A549 (cell line): Measurements from ENCODE around the gene METTL3. TPM values are rescaled to one million over a fixed set of nuclear protein-coding genes. Genes with fewer than 3 reads are reported as not detected.

ENCODE experiments used
- ATAC-seq, 2 experiments: fragments of 200-7000 bp in 1 of 2; fragments of >200 bp in 1 of 2; cut with Nextera tagmentation in 1 of 2; cut with Tn5 transposase in 1 of 2; 3 replicates each; pipeline versions ENCODE4 v1.8.0 to v1.9.1; 2018 to 2020; ENCODE audit warnings: mild to moderate bottlenecking in 1 of 2, moderate library complexity in 1 of 2
- CTCF ChIA-PET: fragments of 300-600 bp; sonication (Branson Sonifier 250); formaldehyde crosslinking; extraction: SDS; loops from one replicate; lab custom pipeline; 2021; ENCODE audit warnings: antibody characterized with exemption, inconsistent platforms; lab: Yijun Ruan, JAX
- POLR2A ChIA-PET: fragments of 350-600 bp; formaldehyde crosslinking; extraction: SDS; loops from one replicate; lab custom pipeline; 2021; ENCODE audit warnings: antibody characterized with exemption, inconsistent platforms; lab: Yijun Ruan, JAX
- DNase-seq, 2 experiments: peaks; one replicate each; pipeline versions ENCODE4 v3.0.0 to v3.0.0-alpha.2; 2011 to 2016; ENCODE audit warnings: low read depth in 1 of 2, low spot score in 1 of 2
- FAIRE-seq: peaks from 2 replicates; lab custom pipeline; 2011; peaks lifted over from hg19 to GRCh38; lab: Jason Lieb, UNC
- H3K27ac ChIP-seq, 2 experiments: fragments of >200 bp; sonication (Bioruptor Twin); formaldehyde crosslinking; 3 replicates each; pipeline ENCODE4 v1.5.1; 2016 to 2017
- H3K4me1 ChIP-seq: fragments of >200 bp; sonication (Bioruptor Twin); formaldehyde crosslinking; 3 replicates; pipeline ENCODE4 v1.6.1; 2016
- H3K4me2 ChIP-seq: fragments of >200 bp; sonication (Bioruptor Twin); formaldehyde crosslinking; 3 replicates; pipeline ENCODE4 v1.6.1; 2016
- H3K4me3 ChIP-seq: fragments of >200 bp; sonication (Bioruptor Twin); formaldehyde crosslinking; 3 replicates; pipeline ENCODE4 v1.5.1; 2016
- H3K9me3 ChIP-seq: fragments of >200 bp; sonication (Bioruptor Twin); formaldehyde crosslinking; 3 replicates; pipeline ENCODE4 v1.6.1; 2016
- ATOH8 ChIP-seq: fragments of 250-450 bp; sonication (Bioruptor Pico); IDR thresholded peaks from 2 replicates; pipeline ENCODE4 v1.5.0; 2020; ENCODE audit warnings: low read depth, mild to moderate bottlenecking, moderate library complexity
- BCL3 ChIP-seq: fragments of >200 bp; sonication (Bioruptor Twin); formaldehyde crosslinking; IDR thresholded peaks from 3 replicates; pipeline ENCODE4 v1.6.1; 2016
- CBX2 ChIP-seq: fragments of 200-600 bp; sonication (generic); IDR thresholded peaks from 2 replicates; pipeline ENCODE4 v1.6.1; 2016; ENCODE audit warnings: low read depth, mild to moderate bottlenecking, borderline replicate concordance
- CBX8 ChIP-seq: fragments of 200-600 bp; sonication (generic); IDR thresholded peaks from 2 replicates; pipeline ENCODE4 v1.6.1; 2016
- CEBPB ChIP-seq, 2 experiments: fragments of >200 bp in 1 of 2; sonication (Bioruptor Twin) in 1 of 2; formaldehyde crosslinking in 1 of 2; IDR thresholded peaks; 2 replicates each; pipeline ENCODE4 v1.6.1; 2012 to 2016
- CHD2 ChIP-seq: fragments of 150-350 bp; IDR thresholded peaks from 2 replicates; pipeline ENCODE4 v1.6.1; 2014; ENCODE audit warnings: low read length; ENCODE audit not compliant: partially characterized antibody
- CHD4 ChIP-seq: fragments of 200-600 bp; sonication (generic); IDR thresholded peaks from 2 replicates; pipeline ENCODE4 v1.6.1; 2016; ENCODE audit warnings: antibody characterized with exemption, mild to moderate bottlenecking, borderline replicate concordance
- E2F6 ChIP-seq: IDR thresholded peaks from 2 replicates; pipeline ENCODE4 v1.6.1; 2012; ENCODE audit warnings: low read depth, borderline replicate concordance
- EHMT2 ChIP-seq: fragments of 200-600 bp; sonication (generic); IDR thresholded peaks from 2 replicates; pipeline ENCODE4 v1.6.1; 2016; ENCODE audit warnings: antibody characterized with exemption, low read depth, mild to moderate bottlenecking, moderate library complexity
- ELK1 ChIP-seq: fragments of 150-350 bp; IDR thresholded peaks from 2 replicates; pipeline ENCODE4 v1.6.1; 2014; ENCODE audit warnings: low read depth, mild to moderate bottlenecking, low read length
- EP300 ChIP-seq, 2 experiments: fragments of >200 bp; sonication (Bioruptor Twin); formaldehyde crosslinking; IDR thresholded peaks; 2 replicates in 1 of 2; 3 replicates in 1 of 2; pipeline ENCODE4 v1.6.1; 2016 to 2017
- ESRRA ChIP-seq: fragments of 150-350 bp; IDR thresholded peaks from 2 replicates; pipeline ENCODE4 v1.6.1; 2014; ENCODE audit warnings: mild to moderate bottlenecking, low read length, borderline replicate concordance
- FOSB ChIP-seq: fragments of 250-450 bp; sonication (Bioruptor Pico); IDR thresholded peaks from 2 replicates; pipeline ENCODE4 v1.5.0; 2020; ENCODE audit warnings: mild to moderate bottlenecking, moderate library complexity
- HDAC2 ChIP-seq: fragments of 200-600 bp; sonication (generic); IDR thresholded peaks from 2 replicates; pipeline ENCODE4 v1.6.1; 2016
- HOXB13 ChIP-seq: fragments of 250-450 bp; sonication (Bioruptor Pico); IDR thresholded peaks from 2 replicates; pipeline ENCODE4 v1.5.0; 2020; ENCODE audit warnings: low read depth, mild to moderate bottlenecking, moderate library complexity
- JUN ChIP-seq, 2 experiments: fragments of >200 bp; sonication (Bioruptor Twin); formaldehyde crosslinking; IDR thresholded peaks; 2 replicates in 1 of 2; 3 replicates in 1 of 2; pipeline ENCODE4 v1.6.1; 2016 to 2017
- JUNB ChIP-seq: fragments of >200 bp; sonication (Bioruptor Twin); formaldehyde crosslinking; IDR thresholded peaks from 2 replicates; pipeline ENCODE4 v1.6.1; 2016
- KDM1A ChIP-seq: fragments of 200-600 bp; sonication (generic); IDR thresholded peaks from 2 replicates; pipeline ENCODE4 v1.6.1; 2016; ENCODE audit warnings: low read depth, mild to moderate bottlenecking
- KDM5A ChIP-seq: fragments of 200-600 bp; sonication (generic); IDR thresholded peaks from 2 replicates; pipeline ENCODE4 v1.6.1; 2016; ENCODE audit warnings: antibody characterized with exemption, mild to moderate bottlenecking
- MAX ChIP-seq: IDR thresholded peaks from 2 replicates; pipeline ENCODE4 v1.6.1; 2012
- MAZ ChIP-seq: fragments of 150-350 bp; IDR thresholded peaks from 2 replicates; pipeline ENCODE4 v1.6.1; 2014; ENCODE audit warnings: antibody characterized with exemption, low read depth, low read length, borderline replicate concordance
- NFE2L2 ChIP-seq: fragments of 150-350 bp; conservative IDR thresholded peaks from 2 replicates; pipeline ENCODE4 v1.6.1; 2014; ENCODE audit warnings: low read length
- NR3C1 ChIP-seq: fragments of >200 bp; sonication (Bioruptor Twin); formaldehyde crosslinking; IDR thresholded peaks from 3 replicates; pipeline ENCODE4 v1.6.1; 2017
- POLR2AphosphoS2 ChIP-seq: conservative IDR thresholded peaks from 2 replicates; pipeline ENCODE4 v1.6.1; 2012; ENCODE audit warnings: low read length, improper control_type of control experiment, inconsistent platforms
- RARB ChIP-seq: fragments of 250-450 bp; sonication (Bioruptor Pico); IDR thresholded peaks from 2 replicates; pipeline ENCODE4 v1.8.0; 2021; ENCODE audit warnings: mild to moderate bottlenecking, moderate library complexity
- RNF2 ChIP-seq: fragments of 200-600 bp; sonication (generic); IDR thresholded peaks from 2 replicates; pipeline ENCODE4 v1.6.1; 2016; ENCODE audit warnings: low read depth, mild to moderate bottlenecking, antibody characterized with exemption, moderate library complexity, borderline replicate concordance
- ZSCAN20 ChIP-seq: fragments of 250-450 bp; sonication (Bioruptor Pico); IDR thresholded peaks from 2 replicates; pipeline ENCODE4 v1.8.0; 2022; ENCODE audit warnings: mild to moderate bottlenecking, moderate library complexity
- WGBS: methylation state at CpG from one replicate; pipeline ENCODE4 v1.1.6; 2017; ENCODE audit errors: missing lambda C conversion rate; 5-methylcytosine and 5-hydroxymethylcytosine counted together
- polyA plus RNA-seq, 4 experiments: library from polyadenylated mRNA; depleted of rRNA in 3 of 4; stranded (reverse); fragments of >200 nt; fragmentation: RNase III in 1 of 4; extraction: RNeasy Plus Mini Kit Qiagen cat#74134 plus additional on column Dnase treatment in 1 of 4; gene quantifications; 2 replicates in 3 of 4; 3 replicates in 1 of 4; pipeline ENCODE4 v1.2.3, GENCODE V29; 2011 to 2017

Gene METTL3
- polyA plus RNA-seq, 2 of the 4 experiments (the other 2 are of a cell fraction), result 63.2 to 103 TPM

GRCh38 chr14:21539189-21539940 lies 28.2 kb upstream of the METTL3 start:
- WGBS, result 32% methylated on average over 3 of the region's 3 CpGs
- no peaks in the 10 kb centered on the region for H3K9me3 ChIP-seq
- ATAC-seq, result no peak
- TF ChIP-seq MAZ, result no peak
- no peak for TF ChIP-seq KDM5A
- TF ChIP-seq JUNB, result no peak
- TF ChIP-seq RNF2, result no peak
- TF ChIP-seq ESRRA, result no peak
- no peak for TF ChIP-seq CHD4
- TF ChIP-seq EP300 (IDR thresholded peaks at IDR 0.05), result no peak
- TF ChIP-seq POLR2AphosphoS2, result no peak
- TF ChIP-seq ATOH8, result no peak
- TF ChIP-seq ELK1, result no peak
- no peak for TF ChIP-seq JUN (IDR thresholded peaks at IDR 0.05)
- TF ChIP-seq NFE2L2, result no peak
- no peak for TF ChIP-seq CEBPB (IDR thresholded peaks at IDR 0.05)
- TF ChIP-seq HOXB13 (CRISPR knock-in tag), result no peak
- POLR2A ChIA-PET, result interaction anchor here (1.0 kb wide), 1 partner anchor 13 kb away, joined by 4 read pairs; the partner anchor contains the start of gene SALL2
- no peaks in the 10 kb centered on the region for H3K4me1 ChIP-seq
- CTCF ChIA-PET, result interaction anchor here (1.2 to 2.1 kb wide), 2 partner anchors 17 to 41 kb away, joined by 5 to 7 read pairs; no protein-coding TSS in a partner anchor
- no peak overlapping the region for H3K4me3 ChIP-seq
- no peak overlapping the region for H3K27ac ChIP-seq
- H3K4me2 ChIP-seq, result no peak overlapping the region
- FAIRE-seq, result no peak
- DNase-seq, result no peak

GRCh38 chr14:21537090-21537424 lies 25.9 kb upstream of the METTL3 start:
- DNase-seq (no peak), FAIRE-seq (no peak), ATAC-seq (no peak)
- 42% methylated on average over 3 of the region's 3 CpGs for WGBS
- TF ChIP-seq CBX8 (no peak), MAX (no peak), KDM1A (no peak), E2F6 (no peak), CBX2 (no peak), BCL3 (no peak), FOSB (CRISPR knock-in tag) (no peak), HDAC2 (no peak), RARB (CRISPR knock-in tag) (no peak), NR3C1 (no peak), JUN (IDR thresholded peaks at IDR 0.05) (no peak), EHMT2 (no peak), CEBPB (IDR thresholded peaks at IDR 0.05) (no peak), CHD2 (no peak), ZSCAN20 (CRISPR knock-in tag) (no peak)
- no peaks in the 10 kb centered on the region for H3K9me3 ChIP-seq
- H3K4me1 ChIP-seq, result no peaks in the 10 kb centered on the region
- H3K27ac ChIP-seq, result no peak overlapping the region
- ChIA-PET POLR2A (no interaction called here), CTCF (interaction anchor here (1.3 kb wide), 1 partner anchor 38 kb away, joined by 4 read pairs; no protein-coding TSS in a partner anchor)
- no peak overlapping the region for H3K4me2 ChIP-seq
- no peak overlapping the region for H3K4me3 ChIP-seq
